Bronchial epithelial cell (primary cell): ENCODE results near the gene FAM3D. TPM values are rescaled to one million over a fixed set of nuclear protein-coding genes. Genes with fewer than 3 reads are reported as not detected.
"Not testable (repeated sequence)": the region's sequence is repeated elsewhere in the genome, so short reads cannot be mapped to it uniquely, and the experiment has no call there.

ENCODE experiments used
- DNase-seq: peaks from one replicate; pipeline ENCODE4 v3.0.0-alpha.2; 2010; ENCODE audit warnings: low read depth
- FAIRE-seq: peaks from 2 replicates; lab custom pipeline; 2011; peaks lifted over from hg19 to GRCh38; lab: Jason Lieb, UNC
- H3K27me3 ChIP-seq: 2 replicates; pipeline ENCODE4 v1.5.1; 2011; ENCODE audit warnings: low read length; ENCODE audit not compliant: control insufficient read depth, insufficient read depth
- H3K36me3 ChIP-seq: 2 replicates; pipeline ENCODE4 v1.5.1; 2011; ENCODE audit warnings: low read length; ENCODE audit not compliant: control insufficient read depth, insufficient read depth
- H3K4me3 ChIP-seq: 2 replicates; pipeline ENCODE4 v1.5.1; 2011; ENCODE audit warnings: mild to moderate bottlenecking, low read depth, low read length, control low read depth
- total RNA-seq: library from RNA; depleted of rRNA; stranded (reverse); fragments of >200 nt; gene quantifications from 2 replicates; pipeline ENCODE4 v1.2.1, GENCODE V29; 2014
- TF ChIP-seq, protein P1 (sequence below): IDR thresholded peaks from 2 replicates; pipeline ENCODE4 v1.5.1; 2011; ENCODE audit warnings: mild to moderate bottlenecking, moderate library complexity, low read length, control low read depth, inconsistent platforms; ENCODE audit not compliant: insufficient read depth, severe bottlenecking

FAM3D gene, protein sequence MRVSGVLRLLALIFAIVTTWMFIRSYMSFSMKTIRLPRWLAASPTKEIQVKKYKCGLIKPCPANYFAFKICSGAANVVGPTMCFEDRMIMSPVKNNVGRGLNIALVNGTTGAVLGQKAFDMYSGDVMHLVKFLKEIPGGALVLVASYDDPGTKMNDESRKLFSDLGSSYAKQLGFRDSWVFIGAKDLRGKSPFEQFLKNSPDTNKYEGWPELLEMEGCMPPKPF
- 5.3 and 32.9 TPM in 2 replicates for total RNA-seq

DNA sequence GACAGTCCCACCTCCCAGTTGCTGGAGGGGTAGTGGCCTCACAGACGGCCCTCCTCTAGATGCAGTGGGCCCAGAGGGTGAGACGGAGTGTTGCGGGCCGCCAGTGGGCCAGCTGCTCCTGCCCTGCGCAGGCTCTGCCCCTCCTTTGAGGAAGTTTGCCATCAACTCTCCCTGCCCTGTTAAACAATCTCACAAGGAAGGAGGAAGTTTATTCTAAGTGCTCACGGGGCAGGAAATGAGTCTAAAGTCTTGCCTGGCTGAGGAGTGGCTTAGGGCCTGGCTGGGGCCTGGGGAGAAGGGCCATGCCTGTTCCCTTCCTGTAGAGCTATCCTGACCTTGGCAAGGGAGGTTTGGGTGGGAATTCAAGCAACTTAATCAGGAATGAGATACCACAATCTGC lies at the start of gene FAM3D:
FAM3D (minus strand) TSS at position 92 of the 400 bp plus-strand sequence. CDS start 11,211 bp downstream, outside the sequence.
- TF ChIP-seq, protein P1, sequence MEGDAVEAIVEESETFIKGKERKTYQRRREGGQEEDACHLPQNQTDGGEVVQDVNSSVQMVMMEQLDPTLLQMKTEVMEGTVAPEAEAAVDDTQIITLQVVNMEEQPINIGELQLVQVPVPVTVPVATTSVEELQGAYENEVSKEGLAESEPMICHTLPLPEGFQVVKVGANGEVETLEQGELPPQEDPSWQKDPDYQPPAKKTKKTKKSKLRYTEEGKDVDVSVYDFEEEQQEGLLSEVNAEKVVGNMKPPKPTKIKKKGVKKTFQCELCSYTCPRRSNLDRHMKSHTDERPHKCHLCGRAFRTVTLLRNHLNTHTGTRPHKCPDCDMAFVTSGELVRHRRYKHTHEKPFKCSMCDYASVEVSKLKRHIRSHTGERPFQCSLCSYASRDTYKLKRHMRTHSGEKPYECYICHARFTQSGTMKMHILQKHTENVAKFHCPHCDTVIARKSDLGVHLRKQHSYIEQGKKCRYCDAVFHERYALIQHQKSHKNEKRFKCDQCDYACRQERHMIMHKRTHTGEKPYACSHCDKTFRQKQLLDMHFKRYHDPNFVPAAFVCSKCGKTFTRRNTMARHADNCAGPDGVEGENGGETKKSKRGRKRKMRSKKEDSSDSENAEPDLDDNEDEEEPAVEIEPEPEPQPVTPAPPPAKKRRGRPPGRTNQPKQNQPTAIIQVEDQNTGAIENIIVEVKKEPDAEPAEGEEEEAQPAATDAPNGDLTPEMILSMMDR = no peak
- FAIRE-seq (no peak), DNase-seq (peak; percentile 37)
- H3K27me3 ChIP-seq = no peaks in the 10 kb centered on the region
- no peaks in the 10 kb centered on the region for H3K36me3 ChIP-seq
- no peak within 1 kb of the TSS for H3K4me3 ChIP-seq

DNA sequence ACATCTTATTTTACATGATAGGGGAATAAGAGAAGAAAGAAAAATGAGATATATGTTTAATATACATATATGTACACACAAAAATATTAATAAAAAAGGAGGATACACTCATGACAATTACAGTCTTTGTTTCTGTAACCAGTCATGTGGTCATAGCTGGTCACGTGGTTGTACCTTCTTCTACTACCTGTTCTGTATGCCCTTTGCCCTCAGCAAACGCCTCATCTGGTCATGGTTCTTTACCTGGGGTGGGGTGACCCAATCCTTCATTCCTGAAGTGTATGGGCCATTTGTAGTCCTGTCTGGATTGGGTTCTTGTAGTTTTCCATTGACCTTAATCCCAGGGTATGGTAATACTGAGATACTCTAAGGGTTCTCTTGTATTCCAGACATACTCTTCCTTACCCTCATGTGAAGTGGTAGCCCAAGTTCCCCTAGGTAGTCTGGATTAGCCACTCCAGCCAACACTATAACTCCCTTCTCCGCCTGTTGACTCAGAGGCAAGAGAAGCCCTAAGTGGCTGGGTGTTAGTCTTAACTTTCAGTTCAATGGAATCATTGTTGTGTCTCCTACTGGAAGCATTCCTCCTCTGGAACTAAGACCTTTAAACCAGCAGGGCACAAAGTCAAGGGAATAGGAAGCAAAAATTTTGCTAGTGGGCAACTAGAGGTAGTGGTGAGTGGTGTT lies 47.3 kb upstream of the FAM3D start:
- TF ChIP-seq, protein P1 = no peak

DNA sequence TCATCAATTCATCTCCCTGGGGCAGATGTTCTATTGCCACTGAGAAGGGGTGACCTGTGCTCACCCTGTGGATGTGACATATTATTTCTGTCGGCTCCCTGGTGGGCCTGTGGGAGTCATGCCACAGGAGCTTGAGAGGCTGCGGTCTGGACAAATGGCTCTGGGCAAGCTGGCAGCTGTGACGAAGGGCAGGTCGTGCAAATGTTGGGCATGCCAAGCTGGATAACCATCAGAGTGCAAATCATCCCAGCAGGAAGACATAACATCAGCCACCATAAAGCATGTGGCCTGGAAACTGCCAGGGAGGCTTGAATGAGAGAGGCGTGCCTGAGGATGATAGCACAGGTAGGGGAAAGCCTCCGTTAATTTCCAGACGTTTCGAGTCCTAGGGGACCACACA lies 45.3 kb upstream of the FAM3D start:
- Histone ChIP-seq H3K4me3 (no peak overlapping the region), H3K36me3 (no peaks in the 10 kb centered on the region), H3K27me3 (no peaks in the 10 kb centered on the region)
- FAIRE-seq (peak; percentile 62), DNase-seq (no peak)
- TF ChIP-seq, protein P1 = no peak

More for the DNA sequence above, 47.3 kb upstream of the FAM3D start:
- Histone ChIP-seq H3K36me3 (no peaks in the 10 kb centered on the region), H3K4me3 (no peak overlapping the region), H3K27me3 (no peaks in the 10 kb centered on the region)
- FAIRE-seq = no peak
- no peak for DNase-seq

DNA sequence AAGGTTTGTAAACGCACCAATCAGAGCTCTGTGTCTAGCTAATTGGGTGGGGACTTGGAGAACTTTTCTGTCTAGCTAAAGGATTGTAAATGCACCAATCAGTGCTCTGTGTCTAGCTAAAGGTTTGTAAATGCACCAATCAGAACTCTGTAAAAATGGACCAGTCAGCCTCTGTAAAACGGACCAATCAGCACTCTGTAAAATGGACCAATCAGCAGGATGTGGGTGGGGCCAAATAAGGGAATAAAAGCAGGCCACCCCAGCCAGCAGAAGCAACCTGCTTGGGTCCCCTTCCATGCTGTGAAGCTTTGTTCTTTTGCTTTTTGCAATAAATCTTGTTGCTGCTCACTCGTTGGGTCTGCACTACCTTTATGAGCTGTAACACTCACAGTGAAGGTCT lies 42.4 kb upstream of the FAM3D start:
- not testable (repeated sequence) for H3K4me3 ChIP-seq, H3K27me3 ChIP-seq, H3K36me3 ChIP-seq, DNase-seq, FAIRE-seq

DNA sequence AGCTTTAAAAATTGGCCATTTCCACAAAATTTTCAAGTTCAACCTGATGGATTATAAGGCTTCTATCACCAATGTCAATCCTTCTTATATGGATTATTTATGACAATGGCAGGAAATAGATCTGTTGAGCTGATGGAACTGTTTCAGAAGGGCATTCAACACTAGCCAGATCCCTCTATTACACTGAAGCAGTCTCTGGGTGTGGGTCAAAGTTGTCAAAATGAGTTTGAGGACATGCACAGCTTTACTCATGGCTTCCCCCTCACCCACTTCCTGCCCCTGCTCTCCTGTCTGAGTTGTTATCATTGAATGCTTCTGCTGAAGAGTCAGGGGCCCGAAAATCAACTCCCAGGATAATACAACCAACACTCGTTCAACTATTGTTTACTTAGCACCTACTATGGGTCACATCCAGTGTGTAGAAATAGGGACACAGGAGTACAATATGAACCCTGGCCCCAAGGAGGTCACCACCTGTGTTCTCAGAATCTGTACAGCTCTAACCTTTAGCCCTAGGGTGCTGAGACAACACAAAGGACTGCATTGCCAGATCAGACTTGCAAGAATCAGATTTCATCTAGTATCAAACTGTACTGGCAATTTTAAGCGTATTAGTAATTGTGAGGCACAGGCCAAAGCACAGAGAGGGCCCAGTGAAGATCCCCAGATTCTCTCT lies 41.7 kb upstream of the FAM3D start:
- FAIRE-seq = no peak

More for the DNA sequence above, 41.7 kb upstream of the FAM3D start:
- Histone ChIP-seq H3K4me3 (no peak overlapping the region), H3K36me3 (no peaks in the 10 kb centered on the region), H3K27me3 (no peaks in the 10 kb centered on the region)
- DNase-seq = peak; percentile 17
- TF ChIP-seq, protein P1 = no peak
